Tibial nerve (tissue), 4 donors: ENCODE data around the gene RAB40C. TPM values are rescaled to one million over a fixed set of nuclear protein-coding genes. Genes with fewer than 3 reads are reported as not detected.
A peak's percentile ranks its signal among the peaks of the same experiment; 100 is the strongest.

Source experiments
- DNase-seq, 2 donors: peaks; one replicate each; pipeline ENCODE4 v3.0.0-alpha.2; 2019; ENCODE audit warnings: low spot score in 2 of 2
- H3K27ac ChIP-seq, 4 donors: fragments of 200-600 bp; sonication (generic) in 3 of 4; one replicate each; pipeline ENCODE4 v1.5.1; 2017 to 2019; ENCODE audit warnings: mild to moderate bottlenecking in 1 of 4
- H3K27me3 ChIP-seq, 2 donors: fragments of 200-600 bp; sonication (generic) in 1 of 2; one replicate each; pipeline versions ENCODE4 v1.5.1 to v1.6.0; 2017 to 2019
- H3K36me3 ChIP-seq, 3 donors: fragments of 200-600 bp; sonication (generic); one replicate each; pipeline ENCODE4 v1.5.1; 2018 to 2019
- H3K4me1 ChIP-seq, 4 donors: fragments of 200-600 bp; sonication (generic) in 3 of 4; one replicate each; pipeline ENCODE4 v1.5.1; 2017 to 2019
- H3K4me3 ChIP-seq, 4 donors: fragments of 200-600 bp; sonication (generic) in 3 of 4; one replicate each; pipeline ENCODE4 v1.5.1; 2017 to 2019; ENCODE audit warnings: mild to moderate bottlenecking in 1 of 4, moderate library complexity in 1 of 4
- H3K9me3 ChIP-seq, 4 donors: fragments of 200-600 bp; sonication (generic) in 3 of 4; one replicate each; pipeline ENCODE4 v1.5.1; 2017 to 2019
- EP300 ChIP-seq, 2 donors: sonication (generic); formaldehyde crosslinking; IDR thresholded peaks; one replicate each; pipeline ENCODE4 v1.6.1; 2017; ENCODE audit warnings: antibody characterized with exemption in 2 of 2, mild to moderate bottlenecking in 1 of 2
- POLR2A ChIP-seq, 2 donors: fragments of 450-650 bp; IDR thresholded peaks; one replicate each; pipeline ENCODE4 v1.6.1; 2017; ENCODE audit warnings: antibody characterized with exemption in 2 of 2, mild to moderate bottlenecking in 2 of 2, moderate library complexity in 2 of 2
- WGBS, 2 donors: methylation state at CpG; one replicate each; pipeline ENCODE4 v1.1.5; 2018; 5-methylcytosine and 5-hydroxymethylcytosine counted together
- total RNA-seq, 4 donors: library from RNA; depleted of rRNA; stranded (reverse); fragments of >200 nt; gene quantifications; one replicate each; pipeline ENCODE4 v1.1.0, GENCODE V29; 2016
- TF ChIP-seq, protein P1 (sequence below), 5 experiments: fragments of 200-600 bp in 3 of 5; fragments of 450-650 bp in 2 of 5; sonication (generic) in 3 of 5; IDR thresholded peaks; one replicate each; pipeline ENCODE4 v1.5.1; 2016 to 2019; ENCODE audit warnings: antibody characterized with exemption in 5 of 5, mild to moderate bottlenecking in 3 of 5, moderate library complexity in 2 of 5

RAB40C gene
- total RNA-seq, 4 donors from 2014 or later, result 21.1 to 30.6 (median 27.5) TPM

DNA sequence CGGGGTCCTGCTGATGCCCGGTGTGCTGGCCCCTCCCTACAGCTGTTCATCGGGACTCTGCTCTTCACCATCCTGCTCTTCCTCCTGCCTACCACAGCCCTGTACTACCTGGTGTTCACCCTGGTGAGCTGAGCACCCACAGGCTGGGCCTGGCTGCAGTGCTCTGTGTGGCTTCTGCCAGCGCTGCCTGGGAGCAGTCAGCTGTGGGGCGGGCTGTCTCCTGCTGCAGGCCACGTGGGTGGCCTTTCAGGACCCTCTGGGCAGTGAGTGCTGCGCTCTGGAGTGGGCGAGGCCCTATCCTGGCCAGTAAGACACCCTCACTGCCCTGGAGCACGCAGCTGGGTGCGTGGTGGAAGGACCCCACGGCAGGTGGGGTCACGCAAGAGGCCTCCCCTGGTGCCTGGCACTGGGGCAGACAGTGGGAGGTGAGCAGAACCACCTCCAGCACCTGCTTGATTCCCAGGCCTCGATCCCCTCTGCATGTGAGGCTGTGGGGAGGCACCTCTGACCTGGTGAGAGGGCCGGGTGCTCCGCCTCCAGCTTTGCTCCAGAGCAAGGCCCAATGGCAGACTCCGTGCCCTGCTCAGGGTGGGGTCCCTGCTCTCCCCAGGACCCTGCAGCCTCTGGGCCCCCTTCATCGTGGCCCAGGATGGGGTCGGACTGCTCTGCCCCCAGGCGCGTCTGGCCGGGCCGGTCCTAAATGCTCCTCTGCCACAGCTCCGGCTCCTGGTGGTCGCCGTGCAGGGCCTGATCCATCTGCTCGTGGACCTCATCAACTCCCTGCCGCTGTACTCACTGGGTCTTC, 9.5 kb upstream of the RAB40C start:
- TF ChIP-seq POLR2A (IDR thresholded peaks at IDR 0.05) (no peak), EP300 (IDR thresholded peaks at IDR 0.05) (no peak)
- TF ChIP-seq, protein P1, sequence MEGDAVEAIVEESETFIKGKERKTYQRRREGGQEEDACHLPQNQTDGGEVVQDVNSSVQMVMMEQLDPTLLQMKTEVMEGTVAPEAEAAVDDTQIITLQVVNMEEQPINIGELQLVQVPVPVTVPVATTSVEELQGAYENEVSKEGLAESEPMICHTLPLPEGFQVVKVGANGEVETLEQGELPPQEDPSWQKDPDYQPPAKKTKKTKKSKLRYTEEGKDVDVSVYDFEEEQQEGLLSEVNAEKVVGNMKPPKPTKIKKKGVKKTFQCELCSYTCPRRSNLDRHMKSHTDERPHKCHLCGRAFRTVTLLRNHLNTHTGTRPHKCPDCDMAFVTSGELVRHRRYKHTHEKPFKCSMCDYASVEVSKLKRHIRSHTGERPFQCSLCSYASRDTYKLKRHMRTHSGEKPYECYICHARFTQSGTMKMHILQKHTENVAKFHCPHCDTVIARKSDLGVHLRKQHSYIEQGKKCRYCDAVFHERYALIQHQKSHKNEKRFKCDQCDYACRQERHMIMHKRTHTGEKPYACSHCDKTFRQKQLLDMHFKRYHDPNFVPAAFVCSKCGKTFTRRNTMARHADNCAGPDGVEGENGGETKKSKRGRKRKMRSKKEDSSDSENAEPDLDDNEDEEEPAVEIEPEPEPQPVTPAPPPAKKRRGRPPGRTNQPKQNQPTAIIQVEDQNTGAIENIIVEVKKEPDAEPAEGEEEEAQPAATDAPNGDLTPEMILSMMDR (IDR thresholded peaks at IDR 0.05), result no peak
- Histone ChIP-seq H3K27ac (no peak overlapping the region), H3K9me3 (no peaks in the 10 kb centered on the region), H3K36me3 (peaks cover 0 to 62% (median 0%) of the 10 kb centered on the region in 3 donors), H3K4me1 (peaks cover 0 to 23% (median 0%) of the 10 kb centered on the region in 4 donors), H3K27me3 (no peaks in the 10 kb centered on the region), H3K4me3 (no peak overlapping the region)
- DNase-seq, result no peak
- 77 to 89% methylated on average over 13 to 15 of the region's 27 CpGs for WGBS, 2 donors

GRCh38 chr16:580946-581498, 8.8 kb upstream of the RAB40C start:
- no peak overlapping the region for H3K4me3 ChIP-seq
- H3K4me1 ChIP-seq, result peaks cover 0 to 26% (median 0%) of the 10 kb centered on the region in 4 donors
- H3K27ac ChIP-seq, result no peak overlapping the region
- peaks cover 0 to 55% (median 0%) of the 10 kb centered on the region in 3 donors for H3K36me3 ChIP-seq
- WGBS, 2 donors, result 95 to 99% methylated on average over 15 to 19 of the region's 19 CpGs
- TF ChIP-seq POLR2A (IDR thresholded peaks at IDR 0.05) (no peak), EP300 (IDR thresholded peaks at IDR 0.05) (no peak)
- TF ChIP-seq, protein P1 (IDR thresholded peaks at IDR 0.05), result no peak
- H3K9me3 ChIP-seq, result no peaks in the 10 kb centered on the region
- no peak for DNase-seq
- no peaks in the 10 kb centered on the region for H3K27me3 ChIP-seq

DNA sequence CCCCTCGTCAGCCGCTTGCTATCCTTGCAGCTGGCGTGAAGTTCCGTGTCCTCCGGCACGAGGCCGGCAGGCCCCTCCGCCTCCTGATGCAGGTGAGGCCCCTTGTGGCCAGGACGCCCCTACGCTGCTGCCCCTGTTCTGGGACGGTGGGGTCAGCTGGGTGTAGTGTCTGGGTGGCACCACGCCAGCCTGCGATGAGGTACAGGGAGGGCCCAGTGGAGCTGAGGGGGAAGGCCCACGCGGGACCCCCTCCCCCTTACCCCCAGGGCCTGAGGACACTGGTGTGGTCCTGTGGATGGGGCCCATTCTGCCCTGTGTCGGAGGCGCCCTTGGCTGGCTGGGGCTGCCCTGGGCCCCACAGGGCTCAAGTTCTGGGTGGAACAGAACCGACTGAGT, 7.7 kb upstream of the RAB40C start:
- H3K4me1 ChIP-seq, result peaks cover 0 to 38% (median 3%) of the 10 kb centered on the region in 4 donors
- no peak for DNase-seq
- H3K4me3 ChIP-seq, result no peak overlapping the region
- H3K9me3 ChIP-seq, result no peaks in the 10 kb centered on the region
- no peaks in the 10 kb centered on the region for H3K27me3 ChIP-seq
- 85 to 89% methylated on average over 17 of the region's 18 CpGs for WGBS, 2 donors
- TF ChIP-seq EP300 (IDR thresholded peaks at IDR 0.05), result no peak
- no peak for TF ChIP-seq POLR2A (IDR thresholded peaks at IDR 0.05)
- TF ChIP-seq, protein P1 (IDR thresholded peaks at IDR 0.05), result no peak
- H3K36me3 ChIP-seq, result peaks cover 0 to 44% (median 0%) of the 10 kb centered on the region in 3 donors
- H3K27ac ChIP-seq, result peak overlapping the region in 1 of 4 donors; percentile 11

GRCh38 chr16:582614-583331, 7.1 kb upstream of the RAB40C start:
- no peak for TF ChIP-seq POLR2A (IDR thresholded peaks at IDR 0.05)
- Histone ChIP-seq H3K27ac (peak overlapping the region in 1 of 4 donors; percentile 11), H3K9me3 (no peaks in the 10 kb centered on the region), H3K27me3 (no peaks in the 10 kb centered on the region), H3K4me1 (peaks cover 0 to 43% (median 7%) of the 10 kb centered on the region in 4 donors), H3K4me3 (no peak overlapping the region), H3K36me3 (peaks cover 0 to 44% (median 0%) of the 10 kb centered on the region in 3 donors)
- WGBS, 2 donors, result 83 to 94% methylated on average over 10 to 15 of the region's 21 CpGs
- DNase-seq, result no peak

DNA sequence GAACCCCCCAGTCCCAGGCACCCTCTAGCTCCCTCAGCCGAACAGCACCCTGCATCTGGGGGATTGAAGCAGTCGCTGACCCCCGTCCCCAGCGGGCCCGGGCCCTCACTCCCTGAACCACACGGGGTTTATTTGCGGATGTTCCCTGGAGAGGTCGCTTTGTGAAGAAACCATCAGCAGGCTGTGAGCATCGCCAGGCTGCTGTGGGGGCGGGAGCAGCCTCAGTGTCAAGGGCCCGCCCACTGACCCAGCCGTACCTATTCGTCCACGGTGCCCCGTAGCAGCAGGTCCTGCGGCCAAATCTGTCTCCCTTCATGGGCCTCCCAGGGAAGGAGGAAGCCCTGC, 6.4 kb upstream of the RAB40C start:
- Histone ChIP-seq H3K27me3 (no peaks in the 10 kb centered on the region), H3K36me3 (peaks cover 0 to 38% (median 0%) of the 10 kb centered on the region in 3 donors), H3K27ac (peak overlapping the region in 1 of 4 donors; percentile 11), H3K4me3 (no peak overlapping the region), H3K4me1 (peaks cover 0 to 50% (median 14%) of the 10 kb centered on the region in 4 donors), H3K9me3 (no peaks in the 10 kb centered on the region)
- TF ChIP-seq POLR2A (IDR thresholded peaks at IDR 0.05), result no peak
- TF ChIP-seq, protein P1 (IDR thresholded peaks at IDR 0.05), result no peak
- TF ChIP-seq EP300 (IDR thresholded peaks at IDR 0.05), result no peak
- WGBS, 2 donors, result 28 to 44% methylated on average over 8 to 11 of the region's 16 CpGs
- no peak for DNase-seq
